A673 (cell line): ENCODE results near the gene CPSF7.

ENCODE experiments used
- EZH2 ChIP-seq: fragments of 200-600 bp; sonication (generic); IDR thresholded peaks from 2 replicates; pipeline ENCODE4 v1.6.1; 2017; ENCODE audit warnings: borderline replicate concordance, low read depth, mild to moderate bottlenecking, mixed read lengths, antibody characterized with exemption, low read length; ENCODE audit not compliant: poor library complexity, severe bottlenecking
- TF ChIP-seq, protein P1 (sequence below): fragments of 300-800, 200-600 bp; sonication (generic); conservative IDR thresholded peaks from 2 replicates; pipeline ENCODE4 v1.5.1; 2017; ENCODE audit warnings: low read depth, mild to moderate bottlenecking, antibody characterized with exemption, low read length, moderate library complexity, mixed read lengths

DNA sequence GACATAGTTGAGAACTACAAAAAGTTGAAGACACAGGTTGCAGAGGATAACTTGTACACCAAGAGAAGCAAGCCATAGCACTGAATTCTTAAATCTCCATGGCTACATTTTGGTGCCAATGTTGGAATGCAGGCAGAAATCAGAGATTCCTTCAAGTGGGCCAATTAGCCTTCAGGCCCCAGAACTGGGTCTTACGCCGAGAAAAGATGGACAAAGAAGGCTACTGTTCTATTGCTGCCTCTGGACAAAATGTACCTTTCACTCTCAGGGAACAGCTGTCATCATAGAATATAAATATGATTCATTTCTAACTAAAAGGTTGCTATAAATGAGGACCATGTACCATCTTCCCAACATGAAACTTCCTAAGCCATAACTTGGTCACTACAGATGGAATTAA, 23.7 kb downstream of the CPSF7 start:
- TF ChIP-seq, protein P1, sequence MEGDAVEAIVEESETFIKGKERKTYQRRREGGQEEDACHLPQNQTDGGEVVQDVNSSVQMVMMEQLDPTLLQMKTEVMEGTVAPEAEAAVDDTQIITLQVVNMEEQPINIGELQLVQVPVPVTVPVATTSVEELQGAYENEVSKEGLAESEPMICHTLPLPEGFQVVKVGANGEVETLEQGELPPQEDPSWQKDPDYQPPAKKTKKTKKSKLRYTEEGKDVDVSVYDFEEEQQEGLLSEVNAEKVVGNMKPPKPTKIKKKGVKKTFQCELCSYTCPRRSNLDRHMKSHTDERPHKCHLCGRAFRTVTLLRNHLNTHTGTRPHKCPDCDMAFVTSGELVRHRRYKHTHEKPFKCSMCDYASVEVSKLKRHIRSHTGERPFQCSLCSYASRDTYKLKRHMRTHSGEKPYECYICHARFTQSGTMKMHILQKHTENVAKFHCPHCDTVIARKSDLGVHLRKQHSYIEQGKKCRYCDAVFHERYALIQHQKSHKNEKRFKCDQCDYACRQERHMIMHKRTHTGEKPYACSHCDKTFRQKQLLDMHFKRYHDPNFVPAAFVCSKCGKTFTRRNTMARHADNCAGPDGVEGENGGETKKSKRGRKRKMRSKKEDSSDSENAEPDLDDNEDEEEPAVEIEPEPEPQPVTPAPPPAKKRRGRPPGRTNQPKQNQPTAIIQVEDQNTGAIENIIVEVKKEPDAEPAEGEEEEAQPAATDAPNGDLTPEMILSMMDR = no peak
- no peak for TF ChIP-seq EZH2
